Smooth muscle cell (in vitro differentiated cells): Measurements from ENCODE around the gene ASGR1. TPM values are rescaled to one million over a fixed set of nuclear protein-coding genes. Genes with fewer than 3 reads are reported as not detected.

Source experiments
- DNase-seq: peaks from one replicate; lab custom pipeline; 2025; ENCODE audit not compliant: unreplicated experiment; lab: John Stamatoyannopoulos, UW
- H2AFZ ChIP-seq: fragments of 200-600 bp; sonication (generic); 2 replicates; pipeline ENCODE4 v1.6.0; 2016; ENCODE audit warnings: antibody characterized with exemption, low read depth, mild to moderate bottlenecking
- H3F3A ChIP-seq: fragments of 200-600 bp; sonication (generic); 2 replicates; pipeline ENCODE4 v1.6.0; 2017; ENCODE audit warnings: antibody characterized with exemption, low read depth
- H3K27ac ChIP-seq: fragments of 200-600 bp; sonication (generic); 2 replicates; pipeline ENCODE4 v1.5.1; 2016; ENCODE audit warnings: low read depth, mild to moderate bottlenecking
- H3K27me3 ChIP-seq: fragments of 200-600 bp; sonication (generic); 2 replicates; pipeline ENCODE4 v1.6.1; 2016; ENCODE audit warnings: low read depth, mild to moderate bottlenecking
- H3K36me3 ChIP-seq: fragments of 200-600 bp; sonication (generic); 2 replicates; pipeline ENCODE4 v1.5.1; 2016; ENCODE audit warnings: low read depth
- H3K4me1 ChIP-seq: fragments of 200-600 bp; sonication (generic); 2 replicates; pipeline ENCODE4 v1.5.1; 2016; ENCODE audit warnings: low read depth
- H3K4me2 ChIP-seq: fragments of 200-600 bp; sonication (generic); 2 replicates; pipeline ENCODE4 v1.6.0; 2016; ENCODE audit warnings: mild to moderate bottlenecking
- H3K4me3 ChIP-seq: fragments of 200-600 bp; sonication (generic); 2 replicates; pipeline ENCODE4 v1.5.1; 2016; ENCODE audit warnings: mild to moderate bottlenecking
- H3K79me2 ChIP-seq: fragments of 200-600 bp; sonication (generic); 2 replicates; pipeline ENCODE4 v1.6.0; 2016; ENCODE audit warnings: low read depth, mild to moderate bottlenecking
- H3K9ac ChIP-seq: fragments of 200-600 bp; sonication (generic); 2 replicates; pipeline ENCODE4 v1.6.0; 2016; ENCODE audit warnings: low read depth
- H3K9me3 ChIP-seq: fragments of 200-600 bp; sonication (generic); replicated peaks from 2 replicates; pipeline ENCODE4 v1.5.1; 2016; ENCODE audit warnings: low read depth
- H4K20me1 ChIP-seq: fragments of 200-600 bp; sonication (generic); 2 replicates; pipeline ENCODE4 v1.6.0; 2016; ENCODE audit warnings: low read depth
- CTCF ChIP-seq: fragments of 200-600 bp; sonication (generic); IDR thresholded peaks from 2 replicates; pipeline ENCODE4 v1.5.1; 2017; ENCODE audit warnings: borderline replicate concordance, mild to moderate bottlenecking, antibody characterized with exemption; ENCODE audit not compliant: insufficient read depth, poor library complexity, severe bottlenecking
- WGBS: methylation state at CpG from one replicate; pipeline ENCODE4 v1.1.7; 2016; ENCODE audit warnings: low lambda C conversion rate; 5-methylcytosine and 5-hydroxymethylcytosine counted together
- polyA plus RNA-seq: library from polyadenylated mRNA; unstranded; fragments of >200 nt; fragmentation: Nextera tagmentation; extraction: Ambion mirVana; gene quantifications from 2 replicates; pipeline ENCODE4 v1.2.1, GENCODE V29; 2016
- total RNA-seq: library from RNA; depleted of rRNA; stranded (reverse); fragments of >200 nt; gene quantifications from 2 replicates; pipeline ENCODE4 v1.2.3, GENCODE V29; 2014

Gene ASGR1
- total and polyA plus RNA-seq, 2 experiments from 2014 or later: 1.2 to 4.2 TPM

GRCh38 chr17:7136266-7136877, 42.8 kb downstream of the ASGR1 start:
- Histone ChIP-seq H3K36me3 (no peaks in the 10 kb centered on the region), H3K4me2 (peak overlapping the region; percentile 75), H3K27me3 (no peaks in the 10 kb centered on the region), H3F3A (no peaks in the 10 kb centered on the region), H3K9ac (no peak overlapping the region), H3K9me3 (no peaks in the 10 kb centered on the region), H3K27ac (no peak overlapping the region), H3K4me1 (no peaks in the 10 kb centered on the region), H3K79me2 (no peaks in the 10 kb centered on the region), H2AFZ (peak overlapping the region; percentile 15), H3K4me3 (peak overlapping the region; percentile 29), H4K20me1 (no peaks in the 10 kb centered on the region)
- no peak for DNase-seq
- peak; percentile 98 for TF ChIP-seq CTCF
- whole genome bisulfite sequencing: 34% methylated on average over 9 of the region's 9 CpGs

- H4K20me1 ChIP-seq: no peaks in the 10 kb centered on the region
- H3K27ac ChIP-seq: no peak overlapping the region
- H3K4me1 ChIP-seq: no peaks in the 10 kb centered on the region
- no peak overlapping the region for H3K4me3 ChIP-seq
- no peak overlapping the region for H2AFZ ChIP-seq
- no peak overlapping the region for H3K9ac ChIP-seq
- H3K27me3 ChIP-seq: no peaks in the 10 kb centered on the region
- no peak for DNase-seq
- WGBS: 71% methylated on average over 20 of the region's 20 CpGs
- no peaks in the 10 kb centered on the region for H3K79me2 ChIP-seq
- H3K9me3 ChIP-seq: no peaks in the 10 kb centered on the region
- no peaks in the 10 kb centered on the region for H3F3A ChIP-seq
- no peak for TF ChIP-seq CTCF
- no peak overlapping the region for H3K4me2 ChIP-seq
- H3K36me3 ChIP-seq: no peaks in the 10 kb centered on the region
Measured at GRCh38 chr17:7133916-7134315, 45.3 kb downstream of the ASGR1 start.

- Histone ChIP-seq H2AFZ (peak overlapping the region; percentile 62), H4K20me1 (no peaks in the 10 kb centered on the region), H3K9ac (no peak overlapping the region), H3K36me3 (no peaks in the 10 kb centered on the region), H3K27me3 (no peaks in the 10 kb centered on the region), H3K4me2 (peak overlapping the region; percentile 50), H3K79me2 (no peaks in the 10 kb centered on the region), H3K4me1 (no peaks in the 10 kb centered on the region), H3K9me3 (no peaks in the 10 kb centered on the region), H3K27ac (no peak overlapping the region), H3K4me3 (no peak overlapping the region), H3F3A (no peaks in the 10 kb centered on the region)
- TF ChIP-seq CTCF: peak; percentile 31
- no peak for DNase-seq
- WGBS: 15% methylated on average over 19 of the region's 19 CpGs
Measured at GRCh38 chr17:7133424-7133823, 45.7 kb downstream of the ASGR1 start.

- no peaks in the 10 kb centered on the region for H3F3A ChIP-seq
- H3K9ac ChIP-seq: no peak overlapping the region
- no peaks in the 10 kb centered on the region for H3K27me3 ChIP-seq
- no peaks in the 10 kb centered on the region for H3K4me1 ChIP-seq
- no peak overlapping the region for H2AFZ ChIP-seq
- no peak overlapping the region for H3K4me3 ChIP-seq
- H4K20me1 ChIP-seq: no peaks in the 10 kb centered on the region
- H3K4me2 ChIP-seq: peak overlapping the region; percentile 50
- no peaks in the 10 kb centered on the region for H3K9me3 ChIP-seq
- H3K27ac ChIP-seq: no peak overlapping the region
- no peak for TF ChIP-seq CTCF
- H3K36me3 ChIP-seq: no peaks in the 10 kb centered on the region
- WGBS: 41% methylated on average over 7 of the region's 7 CpGs
- DNase-seq: no peak
- H3K79me2 ChIP-seq: no peaks in the 10 kb centered on the region
Measured at GRCh38 chr17:7132511-7133094, 46.6 kb downstream of the ASGR1 start.
